Smooth muscle cell (in vitro differentiated cells): ENCODE measurements around the gene SPATA3. TPM values are rescaled to one million over a fixed set of nuclear protein-coding genes. Genes with fewer than 3 reads are reported as not detected.

Experiments
- DNase-seq: peaks from one replicate; lab custom pipeline; 2025; ENCODE audit not compliant: unreplicated experiment; lab: John Stamatoyannopoulos, UW
- H2AFZ ChIP-seq: fragments of 200-600 bp; sonication (generic); 2 replicates; pipeline ENCODE4 v1.6.0; 2016; ENCODE audit warnings: antibody characterized with exemption, low read depth, mild to moderate bottlenecking
- H3F3A ChIP-seq: fragments of 200-600 bp; sonication (generic); 2 replicates; pipeline ENCODE4 v1.6.0; 2017; ENCODE audit warnings: antibody characterized with exemption, low read depth
- H3K27ac ChIP-seq: fragments of 200-600 bp; sonication (generic); 2 replicates; pipeline ENCODE4 v1.5.1; 2016; ENCODE audit warnings: low read depth, mild to moderate bottlenecking
- H3K27me3 ChIP-seq: fragments of 200-600 bp; sonication (generic); 2 replicates; pipeline ENCODE4 v1.6.1; 2016; ENCODE audit warnings: low read depth, mild to moderate bottlenecking
- H3K36me3 ChIP-seq: fragments of 200-600 bp; sonication (generic); 2 replicates; pipeline ENCODE4 v1.5.1; 2016; ENCODE audit warnings: low read depth
- H3K4me1 ChIP-seq: fragments of 200-600 bp; sonication (generic); 2 replicates; pipeline ENCODE4 v1.5.1; 2016; ENCODE audit warnings: low read depth
- H3K4me2 ChIP-seq: fragments of 200-600 bp; sonication (generic); 2 replicates; pipeline ENCODE4 v1.6.0; 2016; ENCODE audit warnings: mild to moderate bottlenecking
- H3K4me3 ChIP-seq: fragments of 200-600 bp; sonication (generic); 2 replicates; pipeline ENCODE4 v1.5.1; 2016; ENCODE audit warnings: mild to moderate bottlenecking
- H3K79me2 ChIP-seq: fragments of 200-600 bp; sonication (generic); 2 replicates; pipeline ENCODE4 v1.6.0; 2016; ENCODE audit warnings: low read depth, mild to moderate bottlenecking
- H3K9ac ChIP-seq: fragments of 200-600 bp; sonication (generic); 2 replicates; pipeline ENCODE4 v1.6.0; 2016; ENCODE audit warnings: low read depth
- H3K9me3 ChIP-seq: fragments of 200-600 bp; sonication (generic); replicated peaks from 2 replicates; pipeline ENCODE4 v1.5.1; 2016; ENCODE audit warnings: low read depth
- H4K20me1 ChIP-seq: fragments of 200-600 bp; sonication (generic); 2 replicates; pipeline ENCODE4 v1.6.0; 2016; ENCODE audit warnings: low read depth
- WGBS: methylation state at CpG from one replicate; pipeline ENCODE4 v1.1.7; 2016; ENCODE audit warnings: low lambda C conversion rate; 5-methylcytosine and 5-hydroxymethylcytosine counted together
- polyA plus RNA-seq: library from polyadenylated mRNA; unstranded; fragments of >200 nt; fragmentation: Nextera tagmentation; extraction: Ambion mirVana; gene quantifications from 2 replicates; pipeline ENCODE4 v1.2.1, GENCODE V29; 2016
- total RNA-seq: library from RNA; depleted of rRNA; stranded (reverse); fragments of >200 nt; gene quantifications from 2 replicates; pipeline ENCODE4 v1.2.3, GENCODE V29; 2014
- TF ChIP-seq, protein P1 (sequence below): fragments of 200-600 bp; sonication (generic); IDR thresholded peaks from 2 replicates; pipeline ENCODE4 v1.5.1; 2017; ENCODE audit warnings: borderline replicate concordance, mild to moderate bottlenecking, antibody characterized with exemption; ENCODE audit not compliant: insufficient read depth, poor library complexity, severe bottlenecking

SPATA3 gene
- total and polyA plus RNA-seq, 2 experiments from 2014 or later = not detected

DNA sequence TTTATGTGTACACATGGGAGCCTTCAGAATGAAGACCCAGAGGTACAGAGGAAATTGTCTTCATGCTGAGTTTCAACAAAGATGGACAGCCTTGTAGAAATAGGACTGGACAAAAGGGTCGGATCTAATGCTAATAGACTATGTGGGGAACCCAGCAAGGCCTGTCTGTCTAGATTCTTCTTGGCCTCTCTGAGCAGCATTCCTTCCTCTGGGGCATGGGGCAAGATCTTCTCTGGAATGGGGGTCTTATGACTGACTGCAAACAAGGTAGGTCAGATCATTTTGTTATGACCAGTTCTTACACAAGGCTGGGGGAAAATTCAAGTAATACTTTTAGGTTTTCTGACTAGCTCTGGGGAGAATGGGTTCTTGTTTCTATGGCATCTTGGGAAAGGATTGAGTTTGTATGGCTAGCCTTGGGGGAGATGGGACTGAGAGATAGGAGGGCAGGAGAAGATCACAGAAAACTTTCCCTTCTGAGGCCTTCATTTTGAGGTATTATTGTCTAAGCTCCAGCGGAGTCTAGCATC, 14.3 kb downstream of the SPATA3 start:
- no peak overlapping the region for H3K9ac ChIP-seq
- no peaks in the 10 kb centered on the region for H3K9me3 ChIP-seq
- H3K79me2 ChIP-seq = no peaks in the 10 kb centered on the region
- H3K27ac ChIP-seq = no peak overlapping the region
- peaks cover 12% of the 10 kb centered on the region for H3K27me3 ChIP-seq
- WGBS = 60% methylated on average over 2 of the region's 2 CpGs
- H4K20me1 ChIP-seq = no peaks in the 10 kb centered on the region
- TF ChIP-seq, protein P1, sequence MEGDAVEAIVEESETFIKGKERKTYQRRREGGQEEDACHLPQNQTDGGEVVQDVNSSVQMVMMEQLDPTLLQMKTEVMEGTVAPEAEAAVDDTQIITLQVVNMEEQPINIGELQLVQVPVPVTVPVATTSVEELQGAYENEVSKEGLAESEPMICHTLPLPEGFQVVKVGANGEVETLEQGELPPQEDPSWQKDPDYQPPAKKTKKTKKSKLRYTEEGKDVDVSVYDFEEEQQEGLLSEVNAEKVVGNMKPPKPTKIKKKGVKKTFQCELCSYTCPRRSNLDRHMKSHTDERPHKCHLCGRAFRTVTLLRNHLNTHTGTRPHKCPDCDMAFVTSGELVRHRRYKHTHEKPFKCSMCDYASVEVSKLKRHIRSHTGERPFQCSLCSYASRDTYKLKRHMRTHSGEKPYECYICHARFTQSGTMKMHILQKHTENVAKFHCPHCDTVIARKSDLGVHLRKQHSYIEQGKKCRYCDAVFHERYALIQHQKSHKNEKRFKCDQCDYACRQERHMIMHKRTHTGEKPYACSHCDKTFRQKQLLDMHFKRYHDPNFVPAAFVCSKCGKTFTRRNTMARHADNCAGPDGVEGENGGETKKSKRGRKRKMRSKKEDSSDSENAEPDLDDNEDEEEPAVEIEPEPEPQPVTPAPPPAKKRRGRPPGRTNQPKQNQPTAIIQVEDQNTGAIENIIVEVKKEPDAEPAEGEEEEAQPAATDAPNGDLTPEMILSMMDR = no peak
- no peak for DNase-seq
- H2AFZ ChIP-seq = no peak overlapping the region
- H3K36me3 ChIP-seq = no peaks in the 10 kb centered on the region
- H3K4me2 ChIP-seq = no peak overlapping the region
- H3K4me3 ChIP-seq = no peak overlapping the region
- peaks cover 4% of the 10 kb centered on the region for H3K4me1 ChIP-seq
- no peaks in the 10 kb centered on the region for H3F3A ChIP-seq

DNA sequence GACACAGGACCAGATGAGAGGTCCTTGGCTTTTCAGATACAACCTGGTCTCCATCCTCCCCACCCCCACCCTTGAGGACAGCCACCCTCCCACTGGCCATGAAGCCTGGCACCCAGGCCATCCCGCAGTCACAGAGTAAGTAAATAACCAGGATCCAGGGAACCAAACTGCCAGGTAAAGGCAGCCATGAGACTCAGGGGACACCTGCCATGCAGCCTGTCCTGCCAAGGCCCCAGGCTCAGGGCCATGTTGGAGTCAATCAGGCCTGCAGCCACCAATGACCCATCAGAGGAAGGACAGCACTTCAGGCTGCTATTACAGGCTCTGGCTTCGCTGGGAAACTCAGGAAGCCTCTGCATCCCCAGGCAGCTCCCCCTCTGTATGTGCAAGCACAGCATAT, 15.6 kb downstream of the SPATA3 start:
- Histone ChIP-seq H3K36me3 (no peaks in the 10 kb centered on the region), H3K9ac (no peak overlapping the region), H3K4me1 (peaks cover 4% of the 10 kb centered on the region), H4K20me1 (no peaks in the 10 kb centered on the region), H3K4me2 (no peak overlapping the region), H3K9me3 (no peaks in the 10 kb centered on the region), H3K27me3 (peaks cover 12% of the 10 kb centered on the region), H2AFZ (no peak overlapping the region), H3K4me3 (no peak overlapping the region), H3K79me2 (no peaks in the 10 kb centered on the region), H3F3A (no peaks in the 10 kb centered on the region), H3K27ac (no peak overlapping the region)
- DNase-seq = no peak
- TF ChIP-seq, protein P1 = no peak
- WGBS = 79% methylated on average over 2 of the region's 2 CpGs

DNA sequence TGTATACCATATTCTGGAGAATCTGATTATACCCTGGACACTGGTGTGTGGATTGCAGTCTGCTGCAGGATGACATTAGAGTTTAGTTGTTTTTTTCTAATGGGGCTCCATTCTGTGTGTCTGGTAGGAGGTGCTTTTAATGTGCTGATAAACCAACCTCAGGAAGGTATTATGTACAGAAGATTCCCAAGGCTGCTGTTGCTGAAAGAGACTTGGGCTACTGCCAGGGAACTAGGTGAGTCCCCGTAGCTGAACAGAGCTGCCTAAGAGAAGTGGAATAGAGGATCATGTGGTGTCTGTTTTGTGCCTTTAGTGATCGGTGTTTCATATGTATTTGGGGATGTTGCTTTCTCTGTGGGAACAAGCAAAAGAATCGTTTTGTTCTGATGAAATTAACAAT, 16.5 kb downstream of the SPATA3 start:
- H3K9ac ChIP-seq = no peak overlapping the region
- H3K79me2 ChIP-seq = no peaks in the 10 kb centered on the region
- peaks cover 12% of the 10 kb centered on the region for H3K27me3 ChIP-seq
- H3K36me3 ChIP-seq = no peaks in the 10 kb centered on the region
- no peaks in the 10 kb centered on the region for H3F3A ChIP-seq
- no peak overlapping the region for H2AFZ ChIP-seq
- H3K4me1 ChIP-seq = peaks cover 3% of the 10 kb centered on the region
- H3K4me2 ChIP-seq = no peak overlapping the region
- no peaks in the 10 kb centered on the region for H3K9me3 ChIP-seq
- H3K27ac ChIP-seq = no peak overlapping the region
- no peaks in the 10 kb centered on the region for H4K20me1 ChIP-seq
- DNase-seq = no peak
- H3K4me3 ChIP-seq = no peak overlapping the region
- TF ChIP-seq, protein P1 = no peak
- 89% methylated on average over 3 of the region's 3 CpGs for WGBS

DNA sequence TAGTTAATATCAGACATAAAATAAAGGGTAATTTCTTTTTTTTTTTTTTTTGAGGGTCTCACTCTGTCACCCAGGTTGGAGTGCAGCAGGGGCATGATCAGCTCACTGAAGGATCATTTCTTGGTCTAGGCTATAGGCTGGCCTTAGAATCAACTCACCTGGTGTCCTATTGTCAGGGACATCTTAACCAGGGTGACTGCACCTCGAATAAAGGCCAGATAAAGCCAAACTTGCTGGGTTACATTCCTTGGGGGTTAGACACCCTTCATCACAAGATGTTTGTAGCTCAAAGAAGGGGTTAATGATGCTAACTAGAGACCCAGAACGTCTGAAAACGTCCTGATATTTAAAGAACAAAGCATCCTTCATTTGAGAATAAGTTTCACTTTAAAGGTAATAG, 17.9 kb downstream of the SPATA3 start:
- H3K9me3 ChIP-seq = no peaks in the 10 kb centered on the region
- no peak overlapping the region for H3K27ac ChIP-seq
- no peaks in the 10 kb centered on the region for H4K20me1 ChIP-seq
- H3K4me3 ChIP-seq = no peak overlapping the region
- H3K36me3 ChIP-seq = no peaks in the 10 kb centered on the region
- no peaks in the 10 kb centered on the region for H3K79me2 ChIP-seq
- no peak overlapping the region for H2AFZ ChIP-seq
- H3K4me2 ChIP-seq = no peak overlapping the region
- no peaks in the 10 kb centered on the region for H3F3A ChIP-seq
- 25% methylated on average over 3 of the region's 3 CpGs for WGBS
- peaks cover 12% of the 10 kb centered on the region for H3K27me3 ChIP-seq
- H3K9ac ChIP-seq = no peak overlapping the region
- DNase-seq = no peak
- TF ChIP-seq, protein P1 = no peak
- no peaks in the 10 kb centered on the region for H3K4me1 ChIP-seq
